Peyer's patch (tissue), 4 donors: Measurements from ENCODE around the gene LZTR1.

Experiments
- CTCF ChIP-seq, 6 experiments: fragments of 450-650 bp in 4 of 6; fragments of 200-600 bp in 2 of 6; sonication (generic) in 1 of 6; IDR thresholded peaks; one replicate each; pipeline ENCODE4 v1.5.1; 2017 to 2019; ENCODE audit warnings: antibody characterized with exemption in 6 of 6, mild to moderate bottlenecking in 3 of 6, moderate library complexity in 1 of 6
- POLR2A ChIP-seq, 2 donors: fragments of 450-650 bp; IDR thresholded peaks; one replicate each; pipeline ENCODE4 v1.5.1; 2017; ENCODE audit warnings: antibody characterized with exemption in 2 of 2, mild to moderate bottlenecking in 2 of 2, moderate library complexity in 2 of 2

GRCh38 chr22:21003782-21004181, 21.7 kb downstream of the LZTR1 start:
- TF ChIP-seq CTCF (IDR thresholded peaks at IDR 0.05) (no peak), POLR2A (IDR thresholded peaks at IDR 0.05) (no peak)
